Kidney epithelial cell (primary cell): ENCODE measurements around the gene ARHGAP31. TPM values are rescaled to one million over a fixed set of nuclear protein-coding genes. Genes with fewer than 3 reads are reported as not detected.

Experiments used
- DNase-seq: peaks from one replicate; pipeline ENCODE4 v3.0.0-alpha.2; 2010; ENCODE audit warnings: low read depth
- H3K27me3 ChIP-seq: 2 replicates; pipeline ENCODE4 v1.6.0; 2011; ENCODE audit warnings: low read length; ENCODE audit not compliant: control insufficient read depth, insufficient read depth
- H3K36me3 ChIP-seq: 2 replicates; pipeline ENCODE4 v1.5.1; 2011; ENCODE audit warnings: low read length; ENCODE audit not compliant: control insufficient read depth, insufficient read depth
- H3K4me3 ChIP-seq: 2 replicates; pipeline ENCODE4 v1.5.1; 2011; ENCODE audit warnings: low read depth, mild to moderate bottlenecking, control low read depth, low read length
- total RNA-seq: library from RNA; depleted of rRNA; stranded (reverse); fragments of >200 nt; gene quantifications from 2 replicates; pipeline ENCODE4 v1.2.3, GENCODE V29; 2015
- TF ChIP-seq, protein P1 (sequence below): IDR thresholded peaks from 2 replicates; pipeline ENCODE4 v1.5.1; 2011; ENCODE audit warnings: mild to moderate bottlenecking, moderate library complexity, low read length, control low read depth, inconsistent platforms; ENCODE audit not compliant: insufficient read depth, poor library complexity, severe bottlenecking

ARHGAP31 gene
- total RNA-seq, 1 donor from 2014 or later, result 18.5 TPM

- no peak for DNase-seq
- no peaks in the 10 kb centered on the region for H3K27me3 ChIP-seq
- TF ChIP-seq, protein P1, sequence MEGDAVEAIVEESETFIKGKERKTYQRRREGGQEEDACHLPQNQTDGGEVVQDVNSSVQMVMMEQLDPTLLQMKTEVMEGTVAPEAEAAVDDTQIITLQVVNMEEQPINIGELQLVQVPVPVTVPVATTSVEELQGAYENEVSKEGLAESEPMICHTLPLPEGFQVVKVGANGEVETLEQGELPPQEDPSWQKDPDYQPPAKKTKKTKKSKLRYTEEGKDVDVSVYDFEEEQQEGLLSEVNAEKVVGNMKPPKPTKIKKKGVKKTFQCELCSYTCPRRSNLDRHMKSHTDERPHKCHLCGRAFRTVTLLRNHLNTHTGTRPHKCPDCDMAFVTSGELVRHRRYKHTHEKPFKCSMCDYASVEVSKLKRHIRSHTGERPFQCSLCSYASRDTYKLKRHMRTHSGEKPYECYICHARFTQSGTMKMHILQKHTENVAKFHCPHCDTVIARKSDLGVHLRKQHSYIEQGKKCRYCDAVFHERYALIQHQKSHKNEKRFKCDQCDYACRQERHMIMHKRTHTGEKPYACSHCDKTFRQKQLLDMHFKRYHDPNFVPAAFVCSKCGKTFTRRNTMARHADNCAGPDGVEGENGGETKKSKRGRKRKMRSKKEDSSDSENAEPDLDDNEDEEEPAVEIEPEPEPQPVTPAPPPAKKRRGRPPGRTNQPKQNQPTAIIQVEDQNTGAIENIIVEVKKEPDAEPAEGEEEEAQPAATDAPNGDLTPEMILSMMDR, result no peak
Measured at GRCh38 chr3:119360736-119361462, 66.7 kb downstream of the ARHGAP31 start.

DNA sequence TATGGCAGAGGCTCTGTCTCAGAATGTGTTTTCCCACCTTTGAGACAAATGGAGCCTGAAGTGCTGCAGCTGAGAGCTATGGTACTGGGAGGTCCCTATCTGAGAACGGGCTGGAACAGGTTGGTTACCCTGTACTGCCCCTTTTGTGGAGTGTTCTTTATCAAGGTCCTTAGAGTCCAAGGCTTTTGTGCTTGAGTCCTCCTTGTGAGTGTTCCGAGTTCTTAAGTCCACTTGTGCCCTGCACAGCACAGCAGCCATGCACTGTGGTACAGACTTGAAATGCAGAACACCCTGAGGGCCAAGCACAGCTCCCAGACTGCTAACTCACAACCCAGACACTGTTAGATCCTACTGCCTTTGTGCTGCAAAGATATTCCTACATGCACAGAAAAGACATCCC, 67.8 kb downstream of the ARHGAP31 start:
- no peaks in the 10 kb centered on the region for H3K27me3 ChIP-seq
- no peak overlapping the region for H3K4me3 ChIP-seq
- TF ChIP-seq, protein P1, result no peak
- no peak for DNase-seq
- no peaks in the 10 kb centered on the region for H3K36me3 ChIP-seq

More at GRCh38 chr3:119360736-119361462, 66.7 kb downstream of the ARHGAP31 start:
- Histone ChIP-seq H3K4me3 (no peak overlapping the region), H3K36me3 (no peaks in the 10 kb centered on the region)

DNA sequence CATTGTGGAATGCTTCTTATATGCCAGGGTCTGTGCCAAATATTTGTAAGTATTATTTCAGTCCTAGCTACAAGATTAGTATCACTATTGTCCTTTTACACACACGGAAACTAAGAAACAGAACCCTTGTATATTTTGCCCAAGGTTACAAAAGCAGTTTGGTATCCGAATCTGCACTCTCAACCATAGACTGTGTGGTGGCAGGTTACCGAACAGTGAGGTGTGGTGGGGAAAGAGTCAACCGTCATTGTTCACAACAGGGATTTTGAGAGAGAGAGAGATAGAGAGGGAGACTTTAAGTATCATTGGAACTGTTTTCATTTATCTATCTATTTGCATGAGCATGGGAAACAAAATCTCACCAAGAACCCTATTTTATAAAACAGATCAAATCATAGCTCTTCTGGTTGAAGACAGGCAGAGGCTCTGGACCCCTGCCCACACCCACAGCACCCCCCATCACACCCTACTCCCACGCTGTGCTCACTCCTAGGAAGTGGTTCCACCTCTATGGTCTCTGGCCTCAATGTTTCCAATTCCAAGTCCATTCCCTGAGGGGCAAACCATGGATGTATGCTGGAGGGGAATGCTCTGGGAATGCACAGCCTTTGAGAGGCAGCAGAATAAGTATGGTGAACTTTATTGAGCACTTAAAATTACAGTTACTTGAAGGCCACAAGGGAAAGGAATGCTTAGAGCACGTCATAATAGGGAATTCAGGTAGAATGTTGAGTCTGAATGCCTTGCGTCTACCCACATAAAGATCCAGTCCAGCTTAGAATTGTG, 69.0 kb downstream of the ARHGAP31 start:
- Histone ChIP-seq H3K36me3 (no peaks in the 10 kb centered on the region), H3K4me3 (no peak overlapping the region), H3K27me3 (no peaks in the 10 kb centered on the region)
- TF ChIP-seq, protein P1, result no peak
- no peak for DNase-seq

DNA sequence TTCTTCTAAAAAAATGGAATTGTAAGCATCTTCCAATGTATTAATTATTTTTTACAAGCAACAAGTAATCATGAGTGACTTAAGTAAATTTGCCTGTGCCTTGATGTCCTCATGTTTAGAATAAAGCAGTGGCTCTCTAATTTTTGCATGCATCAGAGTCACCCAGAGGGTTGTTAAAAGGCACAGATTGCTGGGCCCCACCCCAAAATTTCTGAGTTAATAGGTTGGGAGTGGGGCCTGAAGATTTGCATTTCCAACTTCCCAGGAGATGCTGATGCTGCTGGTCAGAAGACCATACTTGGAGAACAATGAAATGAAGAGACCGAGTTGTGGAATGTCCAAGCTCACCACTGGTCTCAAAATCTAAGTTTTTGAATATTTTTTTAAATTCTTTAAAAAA, 70.2 kb downstream of the ARHGAP31 start:
- H3K27me3 ChIP-seq, result no peaks in the 10 kb centered on the region
- TF ChIP-seq, protein P1, result no peak
- DNase-seq, result no peak
- H3K4me3 ChIP-seq, result no peak overlapping the region
- no peaks in the 10 kb centered on the region for H3K36me3 ChIP-seq

GRCh38 chr3:119365418-119365817, 71.2 kb downstream of the ARHGAP31 start:
- TF ChIP-seq, protein P1, result no peak
- Histone ChIP-seq H3K36me3 (no peaks in the 10 kb centered on the region), H3K27me3 (no peaks in the 10 kb centered on the region), H3K4me3 (no peak overlapping the region)
- DNase-seq, result no peak
